ENCODE measurements around the gene PICALM. TPM values are rescaled to one million over a fixed set of nuclear protein-coding genes. Genes with fewer than 3 reads are reported as not detected.
A peak's percentile ranks its signal among the peaks of the same experiment; 100 is the strongest.

Gene PICALM
- total and polyA plus RNA-seq, 2 of the 8 experiments (the other 6 are each of a cell fraction or from before 2014, with no cell fraction given) = 69.4 to 71.3 TPM

GRCh38 chr11:86068138-86068871 is 579 bp downstream of the PICALM start (continued):
- TF ChIP-seq SAP30 (IDR thresholded peaks at IDR 0.05; ENCODE audit: insufficient read depth, insufficient replicate concordance, low read length) (peak; percentile 15), EP300 (IDR thresholded peaks at IDR 0.05; ENCODE audit: borderline replicate concordance in 1 of 2, low read depth in 2 of 2, low read length in 2 of 2) (no peak), HDAC2 (IDR thresholded peaks at IDR 0.05; ENCODE audit: borderline replicate concordance in 1 of 2, low read depth in 2 of 2, low read length in 2 of 2) (no peak; a peak in 1 of 4 replicates), KDM1A (IDR thresholded peaks at IDR 0.05; ENCODE audit: borderline replicate concordance, low read length) (no peak), RBBP5 (IDR thresholded peaks at IDR 0.05; ENCODE audit: borderline replicate concordance, low read depth, low read length) (peak; percentile 77; the same call in 1 of the 2 replicates), SUZ12 (IDR thresholded peaks at IDR 0.05; ENCODE audit: low read length) (no peak), EGR1 (IDR thresholded peaks at IDR 0.05; ENCODE audit: borderline replicate concordance, low read depth, low read length) (no peak)
- TF ChIP-seq, protein P1, sequence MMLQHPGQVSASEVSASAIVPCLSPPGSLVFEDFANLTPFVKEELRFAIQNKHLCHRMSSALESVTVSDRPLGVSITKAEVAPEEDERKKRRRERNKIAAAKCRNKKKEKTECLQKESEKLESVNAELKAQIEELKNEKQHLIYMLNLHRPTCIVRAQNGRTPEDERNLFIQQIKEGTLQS (IDR thresholded peaks at IDR 0.05; ENCODE audit: insufficient read depth, low read depth, low read length) = no peak
- TF ChIP-seq, protein P2, sequence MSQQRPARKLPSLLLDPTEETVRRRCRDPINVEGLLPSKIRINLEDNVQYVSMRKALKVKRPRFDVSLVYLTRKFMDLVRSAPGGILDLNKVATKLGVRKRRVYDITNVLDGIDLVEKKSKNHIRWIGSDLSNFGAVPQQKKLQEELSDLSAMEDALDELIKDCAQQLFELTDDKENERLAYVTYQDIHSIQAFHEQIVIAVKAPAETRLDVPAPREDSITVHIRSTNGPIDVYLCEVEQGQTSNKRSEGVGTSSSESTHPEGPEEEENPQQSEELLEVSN (IDR thresholded peaks at IDR 0.05) = no peak

Measured in H1 (cell line).